Lung (tissue), 12 donors: Measurements from ENCODE around the gene NT5C1B. TPM values are rescaled to one million over a fixed set of nuclear protein-coding genes. Genes with fewer than 3 reads are reported as not detected.

Experiments
- ATAC-seq: fragments of 200-7000 bp; cut with Tn5 transposase; one replicate; pipeline ENCODE4 v1.9.1; 2020; ENCODE audit warnings: moderate number of reproducible peaks; ENCODE audit not compliant: insufficient read depth, low FRiP score
- DNase-seq, 3 donors: peaks; one replicate each; pipeline ENCODE4 v3.0.0-alpha.2; 2013 to 2017
- H3K27ac ChIP-seq, 2 donors: one replicate each; pipeline ENCODE4 v1.5.1; 2013; ENCODE audit warnings: mild to moderate bottlenecking in 2 of 2, moderate library complexity in 2 of 2, control low read depth in 1 of 2, inconsistent platforms in 1 of 2, low read depth in 1 of 2, low read length in 1 of 2
- H3K27me3 ChIP-seq, 3 donors: one replicate each; pipeline ENCODE4 v1.5.1; 2013; ENCODE audit warnings: low read length in 2 of 3; ENCODE audit not compliant: control insufficient read depth in 3 of 3, insufficient read depth in 3 of 3
- H3K36me3 ChIP-seq, 4 donors: one replicate each; pipeline ENCODE4 v1.5.1; 2013; ENCODE audit warnings: low read length in 4 of 4, mild to moderate bottlenecking in 1 of 4, moderate library complexity in 1 of 4; ENCODE audit not compliant: control insufficient read depth in 4 of 4, insufficient read depth in 4 of 4
- H3K4me1 ChIP-seq, 5 donors: one replicate each; pipeline ENCODE4 v1.5.1; 2013; ENCODE audit warnings: low read length in 5 of 5, mild to moderate bottlenecking in 2 of 5, moderate library complexity in 1 of 5; ENCODE audit not compliant: control insufficient read depth in 5 of 5, insufficient read depth in 5 of 5
- H3K4me3 ChIP-seq: one replicate; pipeline ENCODE4 v1.5.1; 2013; ENCODE audit warnings: mild to moderate bottlenecking, control low read depth, moderate library complexity
- H3K9ac ChIP-seq, 2 donors: one replicate each; pipeline ENCODE4 v1.5.1; 2013; ENCODE audit warnings: low read length in 2 of 2, control low read depth in 1 of 2; ENCODE audit not compliant: insufficient read depth in 1 of 2
- H3K9me3 ChIP-seq, 4 donors: one replicate each; pipeline ENCODE4 v1.5.1; 2013; ENCODE audit warnings: low read length in 3 of 4, mild to moderate bottlenecking in 1 of 4, moderate library complexity in 1 of 4; ENCODE audit not compliant: control insufficient read depth in 4 of 4, insufficient read depth in 3 of 4
- WGBS, 2 donors: extraction: QIAGEN DNeasy Blood & Tissue Kit; methylation state at CpG; one replicate each; pipeline ENCODE4 v1.1.7; 2013; 5-methylcytosine and 5-hydroxymethylcytosine counted together
- polyA plus RNA-seq, 2 donors: library from polyadenylated mRNA; stranded (reverse); fragments of 200-250 nt; gene quantifications; one replicate each; pipeline ENCODE4 v1.2.1, GENCODE V29; 2013
- total RNA-seq, 2 donors: library from RNA; depleted of rRNA in 1 of 2; stranded (reverse); fragments of >200 nt in 1 of 2; gene quantifications; one replicate each; pipeline ENCODE4 v1.2.1, GENCODE V29; 2014 to 2021
- TF ChIP-seq, protein P1 (sequence below): IDR thresholded peaks from 2 replicates; pipeline ENCODE4 v1.5.1; 2012; ENCODE audit warnings: mild to moderate bottlenecking; ENCODE audit errors: control extremely low read depth, extremely low read depth
- donor health status: control.
- donor health status: control.
- donor health status: Bipolar disorder and iron deficiency.
- donor health status: healthy.
- donor health status: DM: yes; HTN: yes; CAD: no.

The NT5C1B gene
- total and polyA plus RNA-seq, 4 donors: not detected

DNA sequence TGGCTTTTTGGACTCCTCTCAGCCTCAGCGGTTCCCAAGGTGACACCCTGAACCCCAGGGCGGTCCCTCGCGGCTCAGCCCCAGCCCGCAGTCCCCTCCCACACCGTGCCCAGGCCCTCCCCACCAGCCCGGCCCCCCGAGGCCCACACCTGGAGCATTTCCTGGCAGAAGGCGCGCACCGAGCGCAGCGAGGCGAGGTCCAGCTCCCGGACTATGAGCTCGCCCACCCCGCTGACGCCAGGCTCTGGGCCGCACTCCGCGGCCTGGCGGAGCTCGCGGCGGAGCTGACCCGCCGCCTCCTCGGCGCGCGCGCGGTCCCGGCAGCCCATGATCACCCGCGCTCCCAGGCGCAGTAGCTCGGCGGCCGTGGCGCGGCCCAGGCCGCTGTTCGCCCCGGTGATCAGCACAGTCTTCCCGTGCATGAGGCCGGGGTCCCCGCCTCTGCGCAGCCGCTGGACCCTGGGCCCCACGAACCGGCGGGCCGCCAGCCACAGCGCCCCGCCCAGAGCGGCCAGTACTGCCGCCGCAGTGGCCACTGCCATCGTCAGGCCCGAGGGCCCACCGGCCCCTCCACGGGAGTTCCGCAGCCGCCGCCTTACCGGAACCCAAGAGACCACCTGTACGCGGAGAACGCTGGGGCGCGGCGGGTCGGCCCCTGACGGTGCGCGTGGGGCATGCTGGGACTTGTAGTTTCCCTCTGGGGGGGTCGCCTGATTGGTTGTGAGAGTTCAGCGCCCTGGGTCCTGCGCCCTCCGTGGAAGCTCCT is 29.2 kb downstream of the NT5C1B start, which contains the start of gene RDH14:
TSS of gene RDH14 (minus strand) at position 623 of the 766 bp plus-strand sequence. CDS start at position 542, 81 bp downstream.
- Histone ChIP-seq H3K36me3 (peaks cover 3 to 11% (median 6%) of the 10 kb centered on the region in 4 donors), H3K9ac (peak within 1 kb of the TSS; percentile 84 to 92), H3K27me3 (no peaks in the 10 kb centered on the region), H3K27ac (peak within 1 kb of the TSS; percentile 99), H3K4me3 (peak within 1 kb of the TSS; percentile 96), H3K4me1 (peaks cover 0 to 28% (median 12%) of the 10 kb centered on the region in 5 donors), H3K9me3 (no peaks in the 10 kb centered on the region)
- TF ChIP-seq, protein P1, sequence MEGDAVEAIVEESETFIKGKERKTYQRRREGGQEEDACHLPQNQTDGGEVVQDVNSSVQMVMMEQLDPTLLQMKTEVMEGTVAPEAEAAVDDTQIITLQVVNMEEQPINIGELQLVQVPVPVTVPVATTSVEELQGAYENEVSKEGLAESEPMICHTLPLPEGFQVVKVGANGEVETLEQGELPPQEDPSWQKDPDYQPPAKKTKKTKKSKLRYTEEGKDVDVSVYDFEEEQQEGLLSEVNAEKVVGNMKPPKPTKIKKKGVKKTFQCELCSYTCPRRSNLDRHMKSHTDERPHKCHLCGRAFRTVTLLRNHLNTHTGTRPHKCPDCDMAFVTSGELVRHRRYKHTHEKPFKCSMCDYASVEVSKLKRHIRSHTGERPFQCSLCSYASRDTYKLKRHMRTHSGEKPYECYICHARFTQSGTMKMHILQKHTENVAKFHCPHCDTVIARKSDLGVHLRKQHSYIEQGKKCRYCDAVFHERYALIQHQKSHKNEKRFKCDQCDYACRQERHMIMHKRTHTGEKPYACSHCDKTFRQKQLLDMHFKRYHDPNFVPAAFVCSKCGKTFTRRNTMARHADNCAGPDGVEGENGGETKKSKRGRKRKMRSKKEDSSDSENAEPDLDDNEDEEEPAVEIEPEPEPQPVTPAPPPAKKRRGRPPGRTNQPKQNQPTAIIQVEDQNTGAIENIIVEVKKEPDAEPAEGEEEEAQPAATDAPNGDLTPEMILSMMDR: no peak
- WGBS, 2 donors: 0% methylated on average over 71 to 81 of the region's 81 CpGs
- DNase-seq: peak; percentile 96 to 98 (median 97)
- peak; percentile 96 for ATAC-seq

DNA sequence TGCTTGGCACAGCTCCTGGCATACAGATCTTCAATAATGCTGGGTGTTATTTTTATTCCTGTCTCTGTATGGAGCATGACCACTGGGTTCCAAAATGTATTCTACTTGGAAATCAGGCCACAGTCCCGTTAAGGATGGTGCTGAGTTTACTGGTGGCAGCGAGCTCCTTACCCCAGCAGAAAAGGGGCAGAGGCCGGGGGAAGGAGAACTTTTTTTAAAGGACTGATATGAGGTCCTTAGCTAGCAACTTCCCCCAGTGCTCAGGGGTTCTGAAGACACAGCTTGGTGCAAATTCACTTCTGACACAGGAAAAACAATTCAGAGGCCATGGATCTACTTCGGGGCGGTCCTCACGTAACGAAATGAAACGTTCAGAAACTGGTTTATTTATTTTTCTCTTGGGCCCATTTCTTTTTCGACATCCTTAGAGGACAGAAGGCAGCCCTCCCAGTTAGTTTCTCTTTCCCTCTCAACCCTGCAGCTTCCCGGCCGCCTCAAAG is 29.8 kb downstream of the NT5C1B start:
- Histone ChIP-seq H3K36me3 (peaks cover 5 to 16% (median 9%) of the 10 kb centered on the region in 4 donors), H3K4me1 (peaks cover 0 to 31% (median 12%) of the 10 kb centered on the region in 5 donors), H3K9ac (peak overlapping the region; percentile 84 to 92), H3K27ac (peak overlapping the region; percentile 99), H3K4me3 (peak overlapping the region; percentile 96), H3K9me3 (no peaks in the 10 kb centered on the region), H3K27me3 (no peaks in the 10 kb centered on the region)
- TF ChIP-seq, protein P1: no peak
- 0 to 1% methylated on average over 11 of the region's 11 CpGs for WGBS, 2 donors
- no peak for ATAC-seq
- DNase-seq: peak in 1 of 3 donors; percentile 74

- Histone ChIP-seq H3K4me3 (no peak overlapping the region), H3K27me3 (no peaks in the 10 kb centered on the region), H3K27ac (peak overlapping the region in 1 of 2 donors; percentile 99), H3K36me3 (peaks cover 5 to 25% (median 12%) of the 10 kb centered on the region in 4 donors), H3K4me1 (peaks cover 0 to 36% (median 12%) of the 10 kb centered on the region in 5 donors), H3K9me3 (no peaks in the 10 kb centered on the region), H3K9ac (no peak overlapping the region)
- 72 to 75% methylated on average over 1 of the region's 1 CpG for WGBS, 2 donors
- TF ChIP-seq, protein P1: no peak
- ATAC-seq (no peak), DNase-seq (no peak)
Measured at GRCh38 chr2:18558458-18558857, 30.9 kb downstream of the NT5C1B start.
